Left renal pelvis (tissue), 4 donors: Measurements from ENCODE around the gene PRTN3. TPM values are rescaled to one million over a fixed set of nuclear protein-coding genes. Genes with fewer than 3 reads are reported as not detected.

Experiments
- DNase-seq, 4 donors: peaks; one replicate each; pipeline ENCODE4 v3.0.0-alpha.2; 2013; ENCODE audit warnings: low read depth in 4 of 4, low spot score in 3 of 4
- polyA plus RNA-seq, 4 donors: library from polyadenylated mRNA; unstranded; fragments of 120-200 nt; gene quantifications; one replicate each; pipeline ENCODE4 v1.2.1, GENCODE V29; 2013; ENCODE audit not compliant: insufficient read length in 4 of 4

PRTN3 gene
- polyA plus RNA-seq, 4 donors, result 0.59 to 2.0 (median 1.0) TPM

DNA sequence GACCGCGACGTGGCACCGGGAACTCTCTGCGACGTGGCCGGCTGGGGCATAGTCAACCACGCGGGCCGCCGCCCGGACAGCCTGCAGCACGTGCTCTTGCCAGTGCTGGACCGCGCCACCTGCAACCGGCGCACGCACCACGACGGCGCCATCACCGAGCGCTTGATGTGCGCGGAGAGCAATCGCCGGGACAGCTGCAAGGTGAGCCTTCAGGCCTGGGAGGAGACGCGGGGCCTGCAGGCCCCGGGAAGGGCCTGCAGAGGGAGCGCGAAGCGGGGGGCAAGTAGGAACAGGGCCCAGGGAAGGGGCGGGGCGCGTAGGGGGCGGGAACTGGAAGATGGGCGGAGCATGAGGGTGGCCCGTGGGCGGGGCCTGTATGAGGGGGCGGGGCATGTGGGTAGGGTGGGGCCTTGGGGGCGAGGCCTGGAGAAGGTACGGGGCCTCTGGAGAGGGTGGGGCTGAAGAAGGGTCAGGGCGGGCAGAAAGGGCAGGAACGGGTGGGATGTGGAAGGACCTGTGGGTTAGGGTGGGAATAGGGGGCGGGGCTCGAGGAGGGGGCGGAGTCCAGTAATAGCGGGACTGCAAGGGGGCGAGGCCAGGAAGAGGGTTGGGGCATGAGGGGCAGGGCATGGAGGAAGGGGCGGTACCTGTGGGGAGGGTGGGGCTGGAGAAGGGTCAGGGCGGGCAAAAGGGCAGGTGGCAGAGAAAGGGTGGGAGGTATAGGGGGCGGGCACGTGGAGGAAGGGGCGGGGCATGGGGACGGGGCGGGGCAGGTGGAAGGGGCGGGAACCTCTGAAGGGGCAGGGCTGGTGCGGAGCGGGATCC is 21.2 kb downstream of the PRTN3 start:
- no peak for DNase-seq

DNA sequence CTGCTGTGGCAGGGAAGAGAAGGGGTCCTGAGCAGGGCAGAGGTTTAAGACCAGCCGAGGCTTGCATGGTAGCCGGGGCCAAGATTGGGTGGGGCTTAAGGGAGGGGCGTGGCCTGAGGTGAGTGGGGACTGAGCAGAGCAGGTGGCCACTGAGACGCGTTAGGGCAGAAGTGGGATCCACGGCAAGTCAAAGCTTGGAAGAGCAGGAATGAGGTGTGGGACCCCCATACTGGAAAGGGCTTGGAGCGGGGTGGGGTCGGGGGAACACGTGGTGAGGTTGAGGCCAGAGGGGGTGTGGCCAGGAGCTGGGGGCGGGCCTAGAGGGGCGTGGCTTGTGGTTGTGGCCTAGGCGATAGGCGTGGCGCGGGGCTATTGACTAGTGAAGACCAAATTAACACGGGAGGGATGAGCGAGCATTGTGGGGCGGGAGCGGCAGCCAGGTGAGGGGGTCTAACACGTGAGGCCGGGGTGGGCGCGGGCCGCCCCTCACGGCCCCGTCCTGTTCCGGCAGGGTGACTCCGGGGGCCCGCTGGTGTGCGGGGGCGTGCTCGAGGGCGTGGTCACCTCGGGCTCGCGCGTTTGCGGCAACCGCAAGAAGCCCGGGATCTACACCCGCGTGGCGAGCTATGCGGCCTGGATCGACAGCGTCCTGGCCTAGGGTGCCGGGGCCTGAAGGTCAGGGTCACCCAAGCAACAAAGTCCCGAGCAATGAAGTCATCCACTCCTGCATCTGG is 21.9 kb downstream of the PRTN3 start:
- DNase-seq, result no peak

DNA sequence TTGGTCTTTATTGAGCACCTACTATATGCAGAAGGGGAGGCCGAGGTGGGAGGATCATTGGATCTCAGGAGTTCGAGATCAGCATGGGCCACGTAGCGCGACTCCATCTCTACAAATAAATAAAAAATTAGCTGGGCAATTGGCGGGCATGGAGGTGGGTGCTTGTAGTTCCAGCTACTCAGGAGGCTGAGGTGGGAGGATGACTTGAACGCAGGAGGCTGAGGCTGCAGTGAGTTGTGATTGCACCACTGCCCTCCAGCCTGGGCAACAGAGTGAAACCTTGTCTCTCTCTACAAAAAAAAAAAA is 22.5 kb downstream of the PRTN3 start:
- DNase-seq, result no peak

DNA sequence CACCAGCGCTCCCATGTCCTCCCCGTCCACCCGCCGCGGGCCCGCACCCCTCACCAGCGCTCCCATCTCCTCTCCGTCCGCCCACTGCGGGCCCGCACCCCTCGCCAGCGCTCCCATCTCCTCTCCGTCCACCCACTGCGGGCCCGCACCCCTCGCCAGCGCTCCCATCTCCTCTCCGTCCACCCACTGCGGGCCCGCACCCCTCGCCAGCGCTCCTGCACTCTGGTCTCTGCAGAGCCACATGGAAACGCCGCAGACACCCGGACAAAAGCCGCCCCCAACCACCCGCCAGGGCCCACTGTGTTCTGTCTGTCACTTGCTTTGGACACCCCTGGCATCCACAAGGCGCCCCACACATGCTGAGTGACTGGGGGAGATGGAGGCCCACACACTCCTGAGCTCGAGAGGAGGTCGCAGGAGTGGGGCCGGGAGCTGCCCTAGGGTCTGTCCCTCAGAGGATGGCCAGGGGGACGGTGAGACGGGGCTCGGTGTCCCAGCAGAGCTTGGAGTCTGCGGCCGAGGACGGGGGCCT is 26.0 kb downstream of the PRTN3 start:
- no peak for DNase-seq

- no peak for DNase-seq
Measured at GRCh38 chr19:867301-867793, 26.5 kb downstream of the PRTN3 start.

GRCh38 chr19:867855-868457 is 27.2 kb downstream of the PRTN3 start:
- no peak for DNase-seq

- no peak for DNase-seq
Measured at GRCh38 chr19:868458-869244, 27.9 kb downstream of the PRTN3 start.

GRCh38 chr19:869245-870177 is 28.7 kb downstream of the PRTN3 start:
- DNase-seq, result no peak

GRCh38 chr19:870314-870713 is 29.5 kb downstream of the PRTN3 start:
- DNase-seq, result no peak

DNA sequence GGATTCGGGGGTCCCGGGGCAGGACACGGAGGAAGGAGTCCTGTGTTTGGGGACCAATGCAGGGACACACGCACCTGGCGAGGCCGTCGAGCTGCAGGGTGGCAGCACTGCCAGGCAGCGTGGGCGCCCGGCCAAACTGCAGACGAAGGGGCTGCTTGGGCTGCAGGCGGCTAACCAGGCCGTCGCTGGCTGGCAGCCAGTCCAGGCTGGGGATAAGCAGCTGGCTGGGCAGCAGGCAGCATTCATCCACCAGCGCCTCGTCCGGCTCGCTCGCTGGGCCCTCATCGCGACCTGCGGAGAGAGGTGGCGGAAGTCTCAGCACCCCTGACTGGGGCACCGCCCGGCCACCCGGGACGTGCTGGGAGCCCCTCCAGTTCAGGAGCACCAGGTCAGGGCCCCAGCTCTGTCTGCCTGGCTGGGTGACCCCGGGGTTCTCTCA is 30.2 kb downstream of the PRTN3 start:
- no peak for DNase-seq

DNA sequence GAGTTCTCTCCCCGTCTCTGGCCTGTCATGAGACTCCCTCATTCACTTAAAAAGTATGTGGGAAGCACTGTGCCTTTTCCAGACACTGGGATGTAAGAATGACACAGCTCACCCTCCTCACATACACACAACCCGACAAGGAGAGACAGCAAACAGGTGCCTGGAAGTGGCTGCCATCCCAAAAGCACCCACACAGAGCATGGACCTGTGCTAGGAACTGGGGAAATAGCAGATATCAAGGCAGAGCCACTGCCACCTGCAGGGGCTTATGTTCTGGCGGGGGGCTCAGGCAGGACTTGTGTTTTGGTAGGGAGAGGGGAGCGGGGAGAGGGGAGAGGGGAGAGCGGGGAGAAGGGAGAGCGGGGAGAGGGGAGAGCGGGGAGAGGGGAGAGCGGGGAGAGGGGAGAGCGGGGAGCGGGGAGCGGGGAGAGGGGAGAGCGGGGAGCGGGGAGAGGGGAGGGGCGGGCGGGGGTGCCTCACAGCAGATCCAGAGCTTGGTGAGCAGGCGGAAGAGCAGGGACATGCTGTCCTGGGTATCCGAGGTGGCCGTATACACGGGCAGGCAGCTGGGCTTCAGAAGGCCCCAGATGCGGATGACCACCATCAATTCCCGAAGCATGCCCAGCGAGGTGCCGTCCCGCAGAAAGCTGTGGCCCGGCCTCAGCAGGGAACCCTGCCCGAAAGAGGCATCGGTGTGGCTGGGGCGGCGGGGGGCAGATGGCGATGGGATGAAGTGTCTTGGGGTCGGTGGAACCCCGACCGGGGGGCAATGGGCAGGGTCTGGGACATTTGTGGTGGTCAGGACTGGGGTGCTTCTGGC is 30.9 kb downstream of the PRTN3 start:
- DNase-seq, result no peak

DNA sequence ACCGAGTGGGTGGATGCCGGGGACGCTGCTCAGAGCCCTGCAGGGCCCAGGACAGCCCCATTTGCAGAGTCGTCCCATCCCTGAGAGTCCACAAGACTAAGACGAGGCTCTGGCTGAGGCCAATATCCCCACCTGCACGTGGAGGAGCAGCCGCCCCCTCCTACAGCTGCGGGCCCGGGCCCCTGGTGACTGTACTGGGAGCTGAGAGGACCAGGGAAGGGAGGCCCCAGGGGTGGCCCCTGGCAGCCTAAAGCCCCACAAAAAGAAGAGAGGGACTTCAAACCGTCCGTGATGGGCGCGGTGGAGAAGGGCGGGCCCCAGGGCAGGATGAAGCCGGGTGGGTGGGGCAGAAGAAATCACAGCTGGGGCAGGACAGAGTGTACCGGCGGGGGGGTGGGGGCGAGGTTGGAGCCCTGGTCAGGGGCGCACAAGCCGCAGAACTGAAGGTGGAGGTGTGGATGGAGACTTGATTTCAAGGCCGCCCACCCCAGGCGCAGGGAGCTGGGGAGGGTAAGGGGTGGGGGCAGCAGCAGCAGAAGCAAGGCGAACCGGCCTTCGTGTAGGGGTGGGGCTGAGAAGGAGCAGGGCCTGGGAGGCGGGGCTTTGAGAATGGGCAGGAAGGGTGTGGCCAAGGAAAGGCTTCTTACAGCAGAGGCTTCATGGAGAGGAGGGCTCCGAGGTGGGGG is 31.6 kb downstream of the PRTN3 start:
- no peak for DNase-seq

- no peak for DNase-seq
Measured at GRCh38 chr19:873084-873483, 32.3 kb downstream of the PRTN3 start.

DNA sequence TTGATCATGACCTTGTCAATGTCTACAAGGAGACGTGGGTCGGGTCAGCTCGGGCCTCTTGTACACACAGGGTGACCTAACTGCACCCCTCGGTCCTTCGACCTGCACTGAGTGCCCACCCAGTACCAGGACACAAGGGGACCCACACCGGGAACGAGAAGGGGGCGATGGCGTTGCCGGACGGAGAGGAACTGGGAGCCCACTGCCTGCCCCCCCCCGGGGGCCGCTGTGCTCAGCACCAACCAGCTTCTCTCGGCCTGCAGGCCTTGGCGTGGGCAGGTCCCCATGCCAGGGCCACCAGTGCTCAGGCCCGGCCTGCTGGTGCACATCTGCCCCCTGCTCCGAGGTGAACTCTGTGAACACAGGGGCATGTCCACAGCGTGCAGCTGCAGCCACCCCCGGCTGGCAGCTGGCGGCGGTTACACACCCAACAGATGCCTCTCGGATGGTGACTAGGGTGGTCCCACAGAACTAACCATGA is 32.8 kb downstream of the PRTN3 start:
- DNase-seq, result no peak

- no peak for DNase-seq
Measured at GRCh38 chr19:875265-875879, 34.6 kb downstream of the PRTN3 start.

DNA sequence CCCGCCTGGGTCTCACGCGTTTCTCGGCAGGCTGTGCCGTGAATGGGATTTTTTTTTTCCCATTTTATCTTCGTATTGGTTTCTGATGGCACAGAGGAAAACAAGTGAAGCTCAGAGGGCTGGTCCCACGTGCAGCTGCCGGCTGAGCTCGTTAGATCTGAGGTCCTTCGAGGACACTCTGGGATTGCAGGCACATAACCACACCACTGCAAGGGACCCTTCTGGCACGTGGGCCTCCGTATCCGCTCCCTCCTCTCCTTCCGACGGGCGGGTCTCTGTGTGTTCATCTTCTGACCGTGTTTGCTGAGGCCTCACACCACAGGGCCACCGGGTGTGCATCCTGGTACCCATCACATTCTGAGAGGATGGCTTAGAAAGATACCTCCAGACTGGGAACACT is 35.3 kb downstream of the PRTN3 start:
- no peak for DNase-seq

DNA sequence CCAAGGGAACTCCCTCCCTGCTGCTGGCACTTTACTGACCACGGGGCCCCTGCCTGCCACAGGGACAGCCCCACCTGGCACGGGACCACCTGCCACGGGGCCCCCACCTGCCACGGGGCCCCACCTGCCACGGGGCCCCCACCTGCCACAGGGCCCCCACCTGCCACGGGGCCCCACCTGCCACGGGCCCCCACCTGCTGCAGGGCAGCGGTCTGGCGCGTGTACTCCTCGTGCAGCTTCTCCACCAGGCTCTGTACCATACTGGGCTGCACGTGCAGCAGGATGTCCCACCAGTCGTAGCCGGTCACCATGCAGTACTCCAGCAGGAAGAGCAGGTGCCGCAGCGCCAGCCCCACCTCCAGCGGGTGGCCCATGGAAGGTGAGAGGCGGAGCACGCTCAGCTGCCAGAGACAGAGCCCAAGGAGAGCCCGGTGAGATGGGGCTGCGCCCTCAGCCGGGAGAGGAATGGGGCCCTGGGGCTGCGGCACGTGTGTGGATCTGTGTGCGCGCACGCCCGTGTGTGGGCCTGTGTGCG is 36.0 kb downstream of the PRTN3 start:
- no peak for DNase-seq
